Mammary epithelial cell (primary cell): ENCODE measurements around the gene FTSJ1.

Source experiments
- CTCF ChIP-seq, 2 donors: IDR thresholded peaks in 1 of 2; conservative IDR thresholded peaks in 1 of 2; 2 replicates each; pipeline ENCODE4 v1.5.1; 2011 to 2012; ENCODE audit warnings: inconsistent platforms in 2 of 2, low read length in 2 of 2, mild to moderate bottlenecking in 2 of 2, control low read depth in 1 of 2, low read depth in 1 of 2; ENCODE audit not compliant: insufficient read depth in 1 of 2; ENCODE audit errors: extremely low read depth in 1 of 2
- EZH2 ChIP-seq: IDR thresholded peaks from 2 replicates; pipeline ENCODE4 v1.6.1; 2012; ENCODE audit warnings: low read length, inconsistent platforms, borderline replicate concordance

GRCh38 chrX:48523682-48524081, 47.7 kb downstream of the FTSJ1 start:
- TF ChIP-seq CTCF (conservative IDR thresholded peaks at IDR 0.05 in 1 of 2, IDR thresholded peaks at IDR 0.05 in 1 of 2; ENCODE audit: extremely low read depth in 1 of 2, insufficient read depth in 1 of 2, low read depth in 1 of 2, low read length in 2 of 2) (no peak), EZH2 (no peak)
